SK-N-SH (cell line): ENCODE data around the gene C1orf159. TPM values are rescaled to one million over a fixed set of nuclear protein-coding genes. Genes with fewer than 3 reads are reported as not detected.
A peak's percentile ranks its signal among the peaks of the same experiment; 100 is the strongest.

Source experiments
- CTCF ChIA-PET: fragments of 300-600, 350-600 bp; formaldehyde crosslinking; extraction: SDS; loops from one replicate; lab custom pipeline; 2021; lab: Yijun Ruan, JAX
- POLR2A ChIA-PET: fragments of 350-600 bp; sonication (Branson Sonifier 250); formaldehyde crosslinking; extraction: SDS; loops from one replicate; lab custom pipeline; 2020; ENCODE audit warnings: antibody characterized with exemption, inconsistent platforms; lab: Yijun Ruan, JAX
- DNase-seq: peaks from one replicate; pipeline ENCODE4 v3.0.0; 2012
- H2AFZ ChIP-seq: fragments of 200-600 bp; sonication (generic); 2 replicates; pipeline ENCODE4 v1.8.1; 2016; ENCODE audit warnings: antibody characterized with exemption, mild to moderate bottlenecking, low read depth
- H3F3A ChIP-seq: fragments of 200-600 bp; sonication (generic); replicated peaks from 2 replicates; pipeline ENCODE3; 2016; ENCODE audit warnings: antibody characterized with exemption, mild to moderate bottlenecking; ENCODE audit not compliant: insufficient read depth
- H3K27ac ChIP-seq, 2 experiments: fragments of 200-500 bp in 1 of 2; fragments of 200-600 bp in 1 of 2; sonication (Bioruptor generic) in 1 of 2; sonication (generic), shearing (Covaris generic) in 1 of 2; 2 replicates each; pipeline versions ENCODE4 v1.5.1 to v1.6.1; 2014 to 2016; ENCODE audit warnings: low read depth in 2 of 2, inconsistent platforms in 1 of 2, low read length in 1 of 2, mild to moderate bottlenecking in 1 of 2, mixed read lengths in 1 of 2
- H3K27me3 ChIP-seq: fragments of 200-600 bp; sonication (generic), shearing (Covaris generic); 2 replicates; pipeline ENCODE4 v1.6.1; 2016; ENCODE audit warnings: mixed run types; ENCODE audit not compliant: insufficient read depth
- H3K36me3 ChIP-seq, 2 experiments: fragments of 200-500 bp in 1 of 2; fragments of 200-600 bp in 1 of 2; sonication (Bioruptor generic) in 1 of 2; sonication (generic) in 1 of 2; replicated peaks in 1 of 2; 2 replicates each; pipeline versions ENCODE3 to v1.5.1; 2014 to 2016; ENCODE audit warnings: low read length in 1 of 2, mild to moderate bottlenecking in 1 of 2; ENCODE audit not compliant: insufficient read depth in 2 of 2, control insufficient read depth in 1 of 2
- H3K4me1 ChIP-seq, 2 experiments: fragments of 200-500 bp in 1 of 2; fragments of 200-600 bp in 1 of 2; sonication (Bioruptor generic) in 1 of 2; sonication (generic), shearing (Covaris generic) in 1 of 2; 2 replicates each; pipeline versions ENCODE4 v1.5.1 to v1.6.1; 2014 to 2016; ENCODE audit warnings: low read depth in 1 of 2, low read length in 1 of 2, mixed run types in 1 of 2; ENCODE audit not compliant: insufficient read depth in 2 of 2, control insufficient read depth in 1 of 2
- H3K4me2 ChIP-seq: fragments of 200-600 bp; sonication (generic), shearing (Covaris generic); 2 replicates; pipeline ENCODE4 v1.6.1; 2017; ENCODE audit warnings: mixed run types
- H3K4me3 ChIP-seq, 2 experiments: fragments of 200-500 bp in 1 of 2; fragments of 200-600 bp in 1 of 2; sonication (Bioruptor generic) in 1 of 2; sonication (generic), shearing (Covaris generic) in 1 of 2; 2 replicates each; pipeline versions ENCODE4 v1.5.1 to v1.8.1; 2014 to 2016; ENCODE audit warnings: low read depth in 2 of 2, inconsistent platforms in 1 of 2, low read length in 1 of 2, mild to moderate bottlenecking in 1 of 2, mixed read lengths in 1 of 2, moderate library complexity in 1 of 2
- H3K79me2 ChIP-seq: fragments of 200-600 bp; sonication (generic); 2 replicates; pipeline ENCODE4 v1.8.1; 2017; ENCODE audit warnings: mild to moderate bottlenecking; ENCODE audit not compliant: insufficient read depth
- H3K9ac ChIP-seq: fragments of 200-600 bp; sonication (generic); 2 replicates; pipeline ENCODE4 v1.6.1; 2017; ENCODE audit warnings: mixed run types
- H3K9me2 ChIP-seq: fragments of 200-600 bp; sonication (generic); 2 replicates; pipeline ENCODE4 v1.6.1; 2017; ENCODE audit warnings: mixed run types
- H3K9me3 ChIP-seq: fragments of 200-600 bp; sonication (generic); 2 replicates; pipeline ENCODE4 v1.6.1; 2017; ENCODE audit warnings: mixed run types, mild to moderate bottlenecking, moderate library complexity
- H4K20me1 ChIP-seq: fragments of 200-600 bp; sonication (generic); 2 replicates; pipeline ENCODE4 v1.6.1; 2017; ENCODE audit warnings: mild to moderate bottlenecking, mixed run types; ENCODE audit not compliant: insufficient read depth
- CTCF ChIP-seq: fragments of 200-600 bp; sonication (generic); IDR thresholded peaks from 2 replicates; pipeline ENCODE4 v1.6.1; 2017; ENCODE audit warnings: antibody characterized with exemption, mild to moderate bottlenecking, moderate library complexity
- ELF1 ChIP-seq: IDR thresholded peaks from 2 replicates; pipeline ENCODE4 v1.4.0; 2012
- EZH2phosphoT487 ChIP-seq: fragments of 200-600 bp; sonication (generic); IDR thresholded peaks from 2 replicates; pipeline ENCODE4 v1.6.1; 2017; ENCODE audit warnings: low read depth, mixed run types, mild to moderate bottlenecking, antibody characterized with exemption, moderate library complexity, borderline replicate concordance
- FOXM1 ChIP-seq: IDR thresholded peaks from 2 replicates; pipeline ENCODE4 v1.4.0; 2012; ENCODE audit warnings: low read depth, mild to moderate bottlenecking
- JUND ChIP-seq: IDR thresholded peaks from 2 replicates; pipeline ENCODE4 v1.4.0; 2012
- MEF2A ChIP-seq: IDR thresholded peaks from 2 replicates; pipeline ENCODE4 v1.4.0; 2012; ENCODE audit warnings: low read depth, borderline replicate concordance
- MXI1 ChIP-seq: IDR thresholded peaks from 2 replicates; pipeline ENCODE4 v1.6.1; 2012; ENCODE audit warnings: mild to moderate bottlenecking, low read depth, low read length, improper control_type of control experiment
- NFIC ChIP-seq: IDR thresholded peaks from 2 replicates; pipeline ENCODE4 v1.4.0; 2012; ENCODE audit warnings: borderline replicate concordance
- PBX3 ChIP-seq: IDR thresholded peaks from 2 replicates; pipeline ENCODE4; 2012
- POLR2AphosphoS5 ChIP-seq: IDR thresholded peaks from 2 replicates; pipeline ENCODE4 v1.6.1; 2012; ENCODE audit warnings: low read depth, low read length
- RAD21 ChIP-seq: IDR thresholded peaks from 2 replicates; pipeline ENCODE4 v1.6.1; 2012; ENCODE audit warnings: mild to moderate bottlenecking, low read length
- RCOR1 ChIP-seq: fragments of 150-350 bp; IDR thresholded peaks from 2 replicates; pipeline ENCODE4 v1.6.1; 2017; ENCODE audit warnings: antibody characterized with exemption, low read length
- RXRA ChIP-seq: IDR thresholded peaks from 2 replicates; pipeline ENCODE4 v1.4.0; 2012; ENCODE audit warnings: low read depth, mild to moderate bottlenecking, borderline replicate concordance
- SIN3A ChIP-seq: IDR thresholded peaks from 2 replicates; pipeline ENCODE4 v1.6.1; 2012; ENCODE audit warnings: low read depth, mild to moderate bottlenecking, low read length, moderate library complexity, borderline replicate concordance
- SMC3 ChIP-seq: IDR thresholded peaks from 2 replicates; pipeline ENCODE4 v1.6.1; 2012; ENCODE audit warnings: low read depth, low read length, improper control_type of control experiment
- TAF1 ChIP-seq: IDR thresholded peaks from 2 replicates; pipeline ENCODE4 v1.6.1; 2012; ENCODE audit warnings: low read depth, mild to moderate bottlenecking, low read length, moderate library complexity, borderline replicate concordance
- TEAD4 ChIP-seq: IDR thresholded peaks from 2 replicates; pipeline ENCODE4 v1.4.0; 2012; ENCODE audit warnings: mild to moderate bottlenecking, borderline replicate concordance; ENCODE audit not compliant: insufficient read depth
- USF2 ChIP-seq: fragments of 150-350 bp; IDR thresholded peaks from 2 replicates; pipeline ENCODE4 v1.6.1; 2017; ENCODE audit warnings: antibody characterized with exemption, low read length, low read depth, borderline replicate concordance
- YY1 ChIP-seq: IDR thresholded peaks from 2 replicates; pipeline ENCODE4 v1.4.0; 2012; ENCODE audit warnings: low read depth, mild to moderate bottlenecking
- ZBTB33 ChIP-seq: IDR thresholded peaks from 2 replicates; pipeline ENCODE4 v1.4.0; 2012; ENCODE audit warnings: low read depth, borderline replicate concordance
- WGBS: methylation state at CpG from one replicate; pipeline ENCODE4 v1.1.6; 2017; ENCODE audit warnings: low lambda C conversion rate; 5-methylcytosine and 5-hydroxymethylcytosine counted together
- polyA plus RNA-seq, 3 experiments: library from polyadenylated mRNA; depleted of rRNA; stranded (reverse); fragments of >200 nt; gene quantifications; 2 replicates each; pipeline ENCODE4 v1.2.3, GENCODE V29; 2012

C1orf159 gene
- polyA plus RNA-seq, 1 of the 3 experiments (the other 2 are of a cell fraction), result 10.2 TPM

- no peak for TF ChIP-seq TAF1
- no peak for TF ChIP-seq RCOR1
- no peak for TF ChIP-seq MEF2A
- TF ChIP-seq NFIC, result no peak
- TF ChIP-seq MXI1, result no peak
- TF ChIP-seq SMC3, result no peak
- no peak for TF ChIP-seq POLR2AphosphoS5
- no peak for TF ChIP-seq RXRA
- TF ChIP-seq USF2, result no peak
- no peak for TF ChIP-seq EZH2phosphoT487
These were observed 7.1 kb upstream of the C1orf159 start for GRCh38 chr1:1122981-1123480.

GRCh38 chr1:1122078-1122811, 6.4 kb upstream of the C1orf159 start:
- WGBS, result 35% methylated on average over 15 of the region's 39 CpGs
- Histone ChIP-seq H3K4me1 (peaks cover 0 to 13% of the 10 kb centered on the region in 2 experiments; a peak in 1 of 4 replicates), H3K36me3 (no peaks in the 10 kb centered on the region), H3K4me3 (peak overlapping the region in 1 of 2 experiments; percentile 6; a peak in 1 of 4 replicates), H3K79me2 (no peaks in the 10 kb centered on the region), H3K9me3 (no peaks in the 10 kb centered on the region), H3K4me2 (no peak overlapping the region; the same call in 1 of the 2 replicates), H3K27me3 (0 out of 2 replicates have a peak, but pooled peaks cover 6% of the 10 kb centered on the region), H4K20me1 (no peaks in the 10 kb centered on the region), H3K9me2 (no peaks in the 10 kb centered on the region), H2AFZ (no peak overlapping the region), H3K27ac (no peak overlapping the region), H3K9ac (no peak overlapping the region), H3F3A (peaks cover 10% of the 10 kb centered on the region)
- CTCF ChIA-PET, result interaction anchor here (0.6 to 7.2 kb wide), 73 partner anchors 8 to 249 kb away, joined by 3 to 131 read pairs (median 4); partner anchors contain the start of genes B3GALT6, C1QTNF12, SCNN1D and SDF4
- POLR2A ChIA-PET, result interaction anchor here (0.7 to 0.9 kb wide), 3 partner anchors 109 to 168 kb away, joined by 3 read pairs; no protein-coding TSS in a partner anchor
- DNase-seq, result peak; percentile 97
- no peak for TF ChIP-seq FOXM1
- peak; percentile 91 for TF ChIP-seq RAD21
- no peak for TF ChIP-seq NFIC
- TF ChIP-seq PBX3, result no peak
- no peak for TF ChIP-seq SIN3A
- TF ChIP-seq YY1, result no peak
- peak; percentile 95 for TF ChIP-seq SMC3
- TF ChIP-seq TEAD4, result no peak
- peak; percentile 65 for TF ChIP-seq CTCF
- TF ChIP-seq ZBTB33, result no peak
- TF ChIP-seq ELF1, result no peak
- TF ChIP-seq JUND, result no peak
- TF ChIP-seq MEF2A, result no peak

More at GRCh38 chr1:1122981-1123480, 7.1 kb upstream of the C1orf159 start:
- H3K4me2 ChIP-seq, result no peak overlapping the region
- POLR2A ChIA-PET, result interaction anchor here (0.7 to 0.9 kb wide), 3 partner anchors 108 to 167 kb away, joined by 3 read pairs; no protein-coding TSS in a partner anchor
- peaks cover 0 to 11% of the 10 kb centered on the region in 2 experiments; a peak in 1 of 4 replicates for H3K4me1 ChIP-seq
- no peak overlapping the region for H2AFZ ChIP-seq
- peaks cover 10% of the 10 kb centered on the region for H3F3A ChIP-seq
- no peaks in the 10 kb centered on the region for H3K36me3 ChIP-seq
- CTCF ChIA-PET, result interaction anchor here (0.6 to 7.2 kb wide), 51 partner anchors 7 to 249 kb away, joined by 3 to 131 read pairs (median 5); partner anchors contain the start of genes B3GALT6, C1QTNF12, SCNN1D and SDF4
- no peaks in the 10 kb centered on the region for H4K20me1 ChIP-seq
- H3K27ac ChIP-seq, result no peak overlapping the region
- 60% methylated on average over 16 of the region's 18 CpGs for WGBS
- H3K9ac ChIP-seq, result no peak overlapping the region
- no peak overlapping the region for H3K4me3 ChIP-seq
- DNase-seq, result peak; percentile 61
- H3K27me3 ChIP-seq, result 0 out of 2 replicates have a peak, but pooled peaks cover 6% of the 10 kb centered on the region
- no peaks in the 10 kb centered on the region for H3K9me2 ChIP-seq
- H3K9me3 ChIP-seq, result no peaks in the 10 kb centered on the region
- no peaks in the 10 kb centered on the region for H3K79me2 ChIP-seq
